ENCODE data around the gene SYT13. TPM values are rescaled to one million over a fixed set of nuclear protein-coding genes. Genes with fewer than 3 reads are reported as not detected.

Gene SYT13
- total and polyA plus RNA-seq, 11 donors: 0.61 to 7.5 (median 3.2) TPM

GRCh38 chr11:45263773-45264172, 22.4 kb downstream of the SYT13 start:
- peaks cover 0 to 34% (median 8%) of the 10 kb centered on the region in 9 donors for H3K27me3 ChIP-seq
- intact Hi-C loops (cut with DNase I): no loop called here
- TF ChIP-seq CTCF (IDR thresholded peaks at IDR 0.05): no peak
- TF ChIP-seq POLR2A (IDR thresholded peaks at IDR 0.05): no peak
- 83 to 92% (median 89%) methylated on average over 3 of the region's 3 CpGs for WGBS, 4 donors
- no peak overlapping the region for H3K27ac ChIP-seq
- ATAC-seq (no peak), DNase-seq (no peak)
- no peak overlapping the region for H3K4me3 ChIP-seq
- H3K9me3 ChIP-seq: no peaks in the 10 kb centered on the region
- H3K36me3 ChIP-seq: no peaks in the 10 kb centered on the region
- H3K4me1 ChIP-seq: no peaks in the 10 kb centered on the region

- no peak for TF ChIP-seq CTCF (IDR thresholded peaks at IDR 0.05)
- TF ChIP-seq POLR2A (IDR thresholded peaks at IDR 0.05): no peak
- Histone ChIP-seq H3K36me3 (no peaks in the 10 kb centered on the region), H3K27me3 (peaks cover 0 to 34% (median 8%) of the 10 kb centered on the region in 9 donors), H3K27ac (no peak overlapping the region), H3K9me3 (no peaks in the 10 kb centered on the region), H3K4me3 (no peak overlapping the region), H3K4me1 (no peaks in the 10 kb centered on the region)
- WGBS, 4 donors: 68 to 75% (median 72%) methylated on average over 4 of the region's 4 CpGs
- intact Hi-C loops (cut with DNase I): no loop called here
- DNase-seq (no peak), ATAC-seq (no peak)
Measured at GRCh38 chr11:45262900-45263299, 23.2 kb downstream of the SYT13 start.

GRCh38 chr11:45260071-45260470, 26.1 kb downstream of the SYT13 start:
- DNase-seq: no peak
- intact Hi-C loops (cut with DNase I): no loop called here
- H3K9me3 ChIP-seq: no peaks in the 10 kb centered on the region
- H3K27me3 ChIP-seq: peaks cover 0 to 26% (median 8%) of the 10 kb centered on the region in 9 donors
- H3K4me1 ChIP-seq: no peaks in the 10 kb centered on the region
- ATAC-seq: no peak
- no peak overlapping the region for H3K27ac ChIP-seq
- no peak overlapping the region for H3K4me3 ChIP-seq
- TF ChIP-seq POLR2A (IDR thresholded peaks at IDR 0.05) (no peak), CTCF (IDR thresholded peaks at IDR 0.05) (no peak)
- H3K36me3 ChIP-seq: no peaks in the 10 kb centered on the region

- no peaks in the 10 kb centered on the region for H3K36me3 ChIP-seq
- H3K27me3 ChIP-seq: peaks cover 0 to 21% (median 7%) of the 10 kb centered on the region in 9 donors
- peak in 2 of 4 donors; percentile 22 to 29 for ATAC-seq
- no peak overlapping the region for H3K4me3 ChIP-seq
- no peaks in the 10 kb centered on the region for H3K9me3 ChIP-seq
- no peak for DNase-seq
- WGBS, 4 donors: 92 to 99% (median 94%) methylated on average over 3 of the region's 3 CpGs
- H3K27ac ChIP-seq: no peak overlapping the region
- TF ChIP-seq CTCF (IDR thresholded peaks at IDR 0.05) (no peak), POLR2A (IDR thresholded peaks at IDR 0.05) (no peak)
- intact Hi-C loops (cut with DNase I): no loop called here
- H3K4me1 ChIP-seq: no peaks in the 10 kb centered on the region
Measured at GRCh38 chr11:45259592-45259991, 26.5 kb downstream of the SYT13 start.
